Measurements from ENCODE around the gene TCTA.

DNA sequence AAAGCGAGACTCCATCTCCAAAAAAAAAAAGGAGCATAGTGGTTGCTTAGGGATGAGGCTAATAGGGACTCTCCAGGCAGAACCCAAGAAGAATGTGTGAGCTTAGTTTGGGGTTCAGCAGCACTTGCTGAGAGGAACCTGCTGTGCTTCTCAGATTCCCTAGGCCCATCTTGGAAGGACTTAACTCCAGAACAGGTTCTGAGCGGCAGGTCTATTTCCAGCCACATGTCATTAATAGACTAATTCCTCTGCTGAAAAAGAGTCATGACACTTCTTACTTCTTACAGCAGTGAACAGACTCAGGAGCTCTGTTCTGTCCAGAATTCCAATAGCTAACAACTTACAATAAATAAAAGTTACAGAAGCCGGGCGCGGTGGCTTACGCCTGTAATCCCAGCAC is 22.9 kb upstream of the TCTA start:
- TF ChIP-seq EZH2 (IDR thresholded peaks at IDR 0.05; ENCODE audit: borderline replicate concordance, low read depth, low read length, severe bottlenecking): no peak
- TF ChIP-seq, protein P1, sequence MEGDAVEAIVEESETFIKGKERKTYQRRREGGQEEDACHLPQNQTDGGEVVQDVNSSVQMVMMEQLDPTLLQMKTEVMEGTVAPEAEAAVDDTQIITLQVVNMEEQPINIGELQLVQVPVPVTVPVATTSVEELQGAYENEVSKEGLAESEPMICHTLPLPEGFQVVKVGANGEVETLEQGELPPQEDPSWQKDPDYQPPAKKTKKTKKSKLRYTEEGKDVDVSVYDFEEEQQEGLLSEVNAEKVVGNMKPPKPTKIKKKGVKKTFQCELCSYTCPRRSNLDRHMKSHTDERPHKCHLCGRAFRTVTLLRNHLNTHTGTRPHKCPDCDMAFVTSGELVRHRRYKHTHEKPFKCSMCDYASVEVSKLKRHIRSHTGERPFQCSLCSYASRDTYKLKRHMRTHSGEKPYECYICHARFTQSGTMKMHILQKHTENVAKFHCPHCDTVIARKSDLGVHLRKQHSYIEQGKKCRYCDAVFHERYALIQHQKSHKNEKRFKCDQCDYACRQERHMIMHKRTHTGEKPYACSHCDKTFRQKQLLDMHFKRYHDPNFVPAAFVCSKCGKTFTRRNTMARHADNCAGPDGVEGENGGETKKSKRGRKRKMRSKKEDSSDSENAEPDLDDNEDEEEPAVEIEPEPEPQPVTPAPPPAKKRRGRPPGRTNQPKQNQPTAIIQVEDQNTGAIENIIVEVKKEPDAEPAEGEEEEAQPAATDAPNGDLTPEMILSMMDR (IDR thresholded peaks at IDR 0.05; ENCODE audit: extremely low read depth in 1 of 2, insufficient read depth in 1 of 2, low read depth in 1 of 2, low read length in 2 of 2): no peak
- no peak for TF ChIP-seq POLR2A (IDR thresholded peaks at IDR 0.05; ENCODE audit: low read depth, low read length)
- no peak for TF ChIP-seq GATA2 (IDR thresholded peaks at IDR 0.05; ENCODE audit: insufficient read depth, insufficient read length, low read depth, low read length)
- no peak for TF ChIP-seq FOS (IDR thresholded peaks at IDR 0.05; ENCODE audit: borderline replicate concordance, insufficient read depth, low read length)
- TF ChIP-seq, protein P2, sequence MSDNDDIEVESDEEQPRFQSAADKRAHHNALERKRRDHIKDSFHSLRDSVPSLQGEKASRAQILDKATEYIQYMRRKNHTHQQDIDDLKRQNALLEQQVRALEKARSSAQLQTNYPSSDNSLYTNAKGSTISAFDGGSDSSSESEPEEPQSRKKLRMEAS (IDR thresholded peaks at IDR 0.05; ENCODE audit: insufficient read depth, insufficient read length): no peak
- TF ChIP-seq POLR2AphosphoS5 (IDR thresholded peaks at IDR 0.05; ENCODE audit: insufficient read depth, low read depth, low read length): no peak
- no peak for TF ChIP-seq MYC (IDR thresholded peaks at IDR 0.05; ENCODE audit: low read depth, low read length)
- TF ChIP-seq JUN (IDR thresholded peaks at IDR 0.05; ENCODE audit: borderline replicate concordance, insufficient read depth, insufficient read length, low read depth): no peak

All from endothelial cell of umbilical vein (primary cell).